Mesothelial cell of epicardium (in vitro differentiated cells): ENCODE data around the gene BEX2. TPM values are rescaled to one million over a fixed set of nuclear protein-coding genes. Genes with fewer than 3 reads are reported as not detected.
"Not testable (repeated sequence)": the region's sequence is repeated elsewhere in the genome, so short reads cannot be mapped to it uniquely, and the experiment has no call there.

Experiments used
- DNase-seq, 2 experiments: peaks; one replicate each; pipeline ENCODE4 v3.0.0; 2021; ENCODE audit warnings: low spot score in 2 of 2; ENCODE audit not compliant: unreplicated experiment in 2 of 2
- H3K27ac Mint-ChIP-seq: 2 replicates; pipeline ENCODE4 v1.8.0; 2021; ENCODE audit warnings: mixed read lengths
- H3K27me3 Mint-ChIP-seq: 2 replicates; pipeline ENCODE4 v1.8.0; 2021; ENCODE audit warnings: low read depth, mixed read lengths
- H3K36me3 Mint-ChIP-seq: 2 replicates; pipeline ENCODE4 v1.8.0; 2021; ENCODE audit warnings: mixed read lengths
- H3K4me1 Mint-ChIP-seq: 2 replicates; pipeline ENCODE4 v1.8.0; 2021; ENCODE audit warnings: mixed read lengths
- H3K4me3 Mint-ChIP-seq: 2 replicates; pipeline ENCODE4 v1.8.0; 2021; ENCODE audit warnings: mild to moderate bottlenecking, moderate library complexity, mixed read lengths
- H3K9me3 Mint-ChIP-seq: 2 replicates; pipeline ENCODE4 v1.8.0; 2021; ENCODE audit warnings: mixed read lengths
- CTCF ChIP-seq: fragments of 200-600 bp; sonication (generic); IDR thresholded peaks from one replicate; pipeline ENCODE4 v1.5.0; 2021; ENCODE audit warnings: antibody characterized with exemption; ENCODE audit not compliant: unreplicated experiment
- total RNA-seq: library from RNA; stranded (reverse); gene quantifications from 3 replicates; pipeline ENCODE4 v1.2.1, GENCODE V29; 2021

The BEX2 gene
- 29.0 to 29.8 TPM (median 29.8 TPM) in 3 replicates for total RNA-seq

GRCh38 chrX:103310555-103311398 lies at the start of gene BEX2:
Gene BEX2, minus strand, starts transcription at chrX:103310990. Its CDS starts 1,014 bp downstream, at chrX:103309976.
- peak; percentile 58 to 83 for DNase-seq
- no peak for TF ChIP-seq CTCF
- H3K9me3 Mint-ChIP-seq: peaks cover 7% of the 10 kb centered on the region
- H3K27me3 Mint-ChIP-seq: no peaks in the 10 kb centered on the region
- peak within 1 kb of the TSS; percentile 78 for H3K4me3 Mint-ChIP-seq
- peaks cover 4% of the 10 kb centered on the region for H3K36me3 Mint-ChIP-seq
- H3K4me1 Mint-ChIP-seq: peaks cover 5% of the 10 kb centered on the region
- H3K27ac Mint-ChIP-seq: peak within 1 kb of the TSS; percentile 86

DNA sequence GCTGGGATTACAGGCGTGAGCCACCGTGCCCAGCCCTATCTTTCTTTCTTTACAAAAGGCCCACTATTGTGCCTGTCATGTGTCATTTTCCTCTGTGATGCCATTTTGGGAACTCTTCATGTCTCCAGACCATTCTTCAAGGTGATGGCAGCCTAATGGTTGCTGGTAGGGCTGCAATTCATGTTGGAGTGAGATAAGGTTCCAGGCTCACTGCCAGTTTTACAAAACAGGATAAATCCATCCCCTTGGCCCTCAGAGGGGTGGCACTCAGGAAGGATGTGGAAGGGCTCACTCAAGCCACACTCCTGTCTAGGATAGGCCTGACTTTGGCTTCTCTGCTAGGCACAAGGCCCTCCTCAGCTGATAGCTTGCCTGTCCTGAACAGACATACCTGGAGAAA lies 49.3 kb upstream of the BEX2 start:
- Mint-ChIP-seq H3K4me3 (no peak overlapping the region), H3K36me3 (peaks cover 9% of the 10 kb centered on the region), H3K27ac (peak overlapping the region; percentile 60), H3K9me3 (peaks cover 26% of the 10 kb centered on the region), H3K4me1 (peaks cover 33% of the 10 kb centered on the region), H3K27me3 (no peaks in the 10 kb centered on the region)
- TF ChIP-seq CTCF: no peak
- DNase-seq: no peak

DNA sequence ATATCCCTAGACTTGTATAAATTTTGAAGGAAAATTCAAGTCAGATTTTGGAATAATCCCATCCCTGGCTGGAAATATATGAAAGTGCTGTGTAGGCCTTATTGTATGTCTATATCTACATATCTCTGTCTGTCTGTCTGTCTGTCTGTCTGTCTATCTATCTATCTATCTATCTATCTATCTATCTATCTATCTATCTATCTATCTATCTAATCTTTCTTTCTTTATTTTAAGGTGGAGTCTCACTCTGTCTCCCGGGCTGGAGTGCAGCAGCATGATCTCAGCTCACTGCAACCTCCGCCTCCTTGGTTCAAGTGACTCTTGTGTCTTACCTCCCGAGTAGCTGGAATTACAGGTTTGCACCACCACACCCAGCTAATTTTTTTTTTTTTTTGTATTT lies 48.8 kb upstream of the BEX2 start:
- Mint-ChIP-seq H3K4me1 (peaks cover 33% of the 10 kb centered on the region), H3K9me3 (peaks cover 26% of the 10 kb centered on the region)
- not testable (repeated sequence) for H3K27ac Mint-ChIP-seq, DNase-seq, H3K4me3 Mint-ChIP-seq, H3K27me3 Mint-ChIP-seq, H3K36me3 Mint-ChIP-seq

GRCh38 chrX:103357871-103358270 lies 47.1 kb upstream of the BEX2 start:
- H3K4me3 Mint-ChIP-seq: peak overlapping the region; percentile 93
- H3K27ac Mint-ChIP-seq: peak overlapping the region; percentile 98
- no peaks in the 10 kb centered on the region for H3K27me3 Mint-ChIP-seq
- DNase-seq: no peak
- H3K9me3 Mint-ChIP-seq: peaks cover 17% of the 10 kb centered on the region
- H3K36me3 Mint-ChIP-seq: peaks cover 9% of the 10 kb centered on the region
- no peak for TF ChIP-seq CTCF
- peaks cover 32% of the 10 kb centered on the region for H3K4me1 Mint-ChIP-seq

GRCh38 chrX:103356858-103357257 lies 46.1 kb upstream of the BEX2 start:
- TF ChIP-seq CTCF: no peak
- peaks cover 12% of the 10 kb centered on the region for H3K9me3 Mint-ChIP-seq
- DNase-seq: no peak
- peaks cover 9% of the 10 kb centered on the region for H3K36me3 Mint-ChIP-seq
- H3K4me1 Mint-ChIP-seq: peaks cover 26% of the 10 kb centered on the region
- no peaks in the 10 kb centered on the region for H3K27me3 Mint-ChIP-seq
- peak overlapping the region; percentile 93 for H3K4me3 Mint-ChIP-seq
- H3K27ac Mint-ChIP-seq: peak overlapping the region; percentile 98

- DNase-seq: no peak
- H3K27me3 Mint-ChIP-seq: no peaks in the 10 kb centered on the region
These were observed 45.5 kb upstream of the BEX2 start, which contains the start of gene TCEAL9 for GRCh38 chrX:103356130-103356798. Gene TCEAL9, plus strand, starts transcription at chrX:103356506. Its CDS starts 1,179 bp downstream, at chrX:103357685.

More at GRCh38 chrX:103356130-103356798, 45.5 kb upstream of the BEX2 start, which contains the start of gene TCEAL9:
- Mint-ChIP-seq H3K4me3 (peak within 1 kb of the TSS; percentile 93), H3K9me3 (peaks cover 12% of the 10 kb centered on the region), H3K36me3 (peaks cover 9% of the 10 kb centered on the region), H3K27ac (peak within 1 kb of the TSS; percentile 98), H3K4me1 (peaks cover 20% of the 10 kb centered on the region)
- no peak for TF ChIP-seq CTCF
